NCI-H69 (cell line): ENCODE data around the gene NTSR2.
"Not testable (repeated sequence)": the region's sequence is repeated elsewhere in the genome, so short reads cannot be mapped to it uniquely, and the experiment has no call there.

Experiments used
- DNase-seq: peaks from one replicate; lab custom pipeline; 2025; lab: John Stamatoyannopoulos, UW

Gene NTSR2

DNA sequence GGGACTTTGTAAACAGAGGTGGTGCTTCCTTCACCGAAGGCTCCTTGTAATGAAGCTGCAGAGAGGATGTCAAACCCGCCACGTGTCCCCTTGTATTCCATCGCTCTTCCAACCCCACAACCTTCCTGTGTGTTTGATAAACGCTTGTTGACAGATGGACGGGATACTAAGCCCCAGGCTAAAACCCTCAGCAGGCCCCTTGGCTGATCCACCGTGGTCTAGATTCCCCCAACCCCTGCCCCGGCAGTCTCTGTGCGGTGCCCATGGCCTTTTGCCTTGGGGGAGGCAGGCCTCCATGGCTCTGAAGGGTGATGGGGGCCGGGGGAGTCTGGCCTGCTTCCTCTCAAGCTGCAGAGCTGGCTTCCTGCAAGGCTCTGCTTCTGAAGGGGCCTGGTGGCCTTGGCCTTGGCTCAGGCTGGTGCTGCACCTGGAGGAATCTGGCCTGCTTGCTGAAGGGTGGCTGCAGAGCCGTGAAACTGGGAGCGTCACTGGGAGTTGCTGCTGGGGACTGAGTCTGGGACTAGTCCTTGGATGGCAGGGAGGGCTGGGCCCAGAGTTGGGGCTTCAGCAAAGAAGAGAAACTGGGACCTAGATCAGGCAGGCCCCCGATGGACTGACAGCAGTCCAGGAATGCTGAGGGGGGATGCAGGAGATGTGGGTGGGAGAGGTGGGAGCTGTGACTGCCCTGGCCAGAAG lies 9.6 kb upstream of the NTSR2 start:
- peak; percentile 2 for DNase-seq

DNA sequence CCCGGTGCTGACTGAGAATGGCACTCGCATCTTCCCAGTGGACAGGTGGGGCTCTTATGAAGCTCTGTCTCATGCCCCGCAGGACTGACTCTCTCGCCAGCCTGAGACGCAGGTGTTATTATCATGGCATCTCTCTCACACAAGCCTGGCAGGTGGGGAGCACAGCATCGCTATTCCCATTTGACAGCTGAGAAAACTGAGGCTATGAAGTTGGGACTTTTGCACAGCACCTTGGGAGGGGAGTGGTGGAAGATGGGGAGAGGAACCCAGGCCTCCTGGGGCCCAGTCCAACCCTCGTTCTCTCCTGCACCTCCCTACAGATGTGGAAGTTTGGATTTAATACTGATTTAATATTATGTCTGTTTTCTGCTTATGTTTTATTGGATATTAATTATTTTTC lies 9.0 kb upstream of the NTSR2 start:
- DNase-seq: no peak

DNA sequence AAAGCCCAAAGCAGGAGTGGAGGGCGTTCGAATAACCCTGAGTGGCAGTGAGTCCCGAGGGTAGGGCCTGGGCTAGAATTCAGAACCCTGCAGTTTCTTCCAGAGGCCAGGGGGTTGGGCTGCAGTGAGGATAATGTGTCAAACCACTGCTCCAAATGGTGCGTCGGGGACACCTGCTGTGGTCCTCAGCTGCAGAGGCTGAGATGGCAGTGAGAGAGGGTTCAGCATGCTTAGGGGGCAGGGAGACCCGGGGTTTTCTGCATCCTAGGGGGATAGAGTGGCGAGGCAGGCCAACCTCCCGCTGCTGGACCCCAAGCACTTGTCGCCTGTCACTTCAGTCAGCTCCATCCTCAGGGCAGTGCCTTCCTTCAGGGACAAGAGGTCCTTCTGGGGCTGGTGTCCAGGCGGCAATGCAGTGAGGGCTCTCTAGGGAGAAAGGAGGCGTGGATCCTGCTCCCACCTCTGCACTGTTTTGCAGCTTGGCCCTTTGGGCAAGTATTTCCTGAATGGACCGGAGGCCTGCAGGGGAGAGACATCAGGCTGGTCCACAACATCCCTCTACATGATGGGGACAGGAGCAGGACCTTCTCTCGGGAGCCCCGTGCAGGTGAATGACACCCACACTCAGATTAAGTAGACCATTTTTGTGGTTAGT lies 8.4 kb upstream of the NTSR2 start:
- peak; percentile 31 for DNase-seq

GRCh38 chr2:11677136-11678055 lies 7.4 kb upstream of the NTSR2 start:
- no peak for DNase-seq

DNA sequence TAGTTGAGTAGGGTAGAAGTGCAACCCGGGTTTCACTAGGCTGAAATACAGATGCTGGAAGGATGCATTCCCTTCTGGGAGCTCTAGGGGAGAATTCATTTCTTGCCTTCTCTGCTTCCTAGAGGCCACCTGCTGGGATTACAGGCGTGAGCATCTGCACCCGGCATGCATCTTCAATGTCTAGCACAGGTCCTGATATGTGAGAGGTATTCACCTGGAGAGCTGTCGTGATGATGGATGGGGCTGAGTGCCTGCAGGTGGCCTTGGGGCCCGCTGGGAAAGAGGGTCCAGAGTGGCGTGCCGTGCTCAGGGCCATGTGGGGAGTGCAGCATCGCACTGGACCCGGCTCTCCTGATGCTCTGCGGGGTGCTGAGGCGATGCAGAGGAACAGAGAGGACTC lies 6.6 kb upstream of the NTSR2 start:
- DNase-seq: peak; percentile 61

DNA sequence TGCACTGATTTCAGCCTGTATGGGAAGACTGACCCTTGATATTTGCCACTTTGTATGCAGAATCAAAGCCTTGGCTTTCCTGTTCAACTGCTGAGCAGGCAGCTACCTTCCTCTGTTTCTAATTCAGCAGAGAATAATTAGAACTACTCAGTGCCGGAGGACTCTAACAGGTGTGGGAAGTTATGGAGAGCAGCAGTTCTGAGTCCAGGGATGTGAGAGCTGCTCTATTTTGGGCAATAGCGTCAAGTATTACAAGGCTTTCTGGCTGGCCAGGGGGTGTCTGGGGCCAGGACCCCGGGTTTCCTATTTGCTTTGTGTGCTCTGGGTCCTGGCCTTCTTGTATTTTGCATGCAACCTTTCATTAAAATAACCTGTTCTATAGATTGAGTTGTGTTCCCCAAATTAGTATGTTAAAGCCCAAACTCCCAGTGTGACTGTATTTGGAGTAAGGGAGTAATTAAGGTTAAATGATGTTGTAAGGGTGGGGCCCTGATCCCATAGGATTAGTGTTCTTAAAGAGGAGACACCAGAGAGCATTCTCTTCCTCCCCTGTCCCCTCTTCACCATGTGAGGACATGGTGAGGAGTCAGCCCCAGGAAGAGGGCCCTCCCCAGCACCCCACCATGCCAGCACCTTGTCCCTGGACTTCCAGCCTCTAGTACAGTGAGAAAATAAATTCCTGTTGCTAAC lies 5.6 kb upstream of the NTSR2 start:
- DNase-seq: no peak

DNA sequence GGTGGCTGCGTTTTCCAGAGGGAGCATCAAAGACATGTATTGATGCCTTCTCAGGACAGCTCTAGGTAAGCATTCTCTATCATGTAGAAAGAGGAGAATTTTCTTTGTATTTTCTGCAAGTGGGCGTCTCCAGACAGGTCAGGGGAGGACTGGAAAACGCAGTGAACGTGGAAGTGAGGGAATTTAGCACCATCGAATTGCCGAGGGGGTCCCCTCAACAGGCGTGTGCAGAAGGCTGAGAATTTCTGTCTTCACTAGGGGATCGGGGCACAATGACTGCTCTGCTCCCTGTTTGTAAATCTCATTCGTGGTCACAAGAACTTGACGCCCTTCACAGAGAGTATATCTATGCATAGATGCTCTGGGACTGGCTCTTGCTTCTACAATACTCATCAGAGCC lies 5.0 kb upstream of the NTSR2 start:
- no peak for DNase-seq

DNA sequence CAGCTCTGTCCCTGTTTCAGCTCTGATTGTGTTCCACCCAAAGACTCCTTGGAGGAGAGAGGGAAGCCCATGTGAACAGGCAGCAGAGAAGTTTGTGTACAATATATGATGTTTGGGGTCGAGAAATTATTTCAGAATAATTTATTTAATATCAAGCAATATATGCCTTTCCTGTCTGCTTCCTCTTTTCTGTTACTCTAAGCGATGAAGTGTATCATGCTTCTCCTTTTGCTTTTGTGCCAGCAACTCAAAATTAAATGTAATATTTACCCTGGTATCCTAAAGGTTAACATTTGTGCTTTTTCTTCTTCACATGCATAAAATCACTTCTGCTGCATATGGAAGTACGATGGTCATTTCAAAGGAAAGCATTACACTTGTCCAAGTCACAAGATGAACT lies 2.4 kb upstream of the NTSR2 start:
- DNase-seq: no peak

- DNase-seq: no peak
Observed at GRCh38 chr2:11667866-11668637, 1.9 kb downstream of the NTSR2 start.

DNA sequence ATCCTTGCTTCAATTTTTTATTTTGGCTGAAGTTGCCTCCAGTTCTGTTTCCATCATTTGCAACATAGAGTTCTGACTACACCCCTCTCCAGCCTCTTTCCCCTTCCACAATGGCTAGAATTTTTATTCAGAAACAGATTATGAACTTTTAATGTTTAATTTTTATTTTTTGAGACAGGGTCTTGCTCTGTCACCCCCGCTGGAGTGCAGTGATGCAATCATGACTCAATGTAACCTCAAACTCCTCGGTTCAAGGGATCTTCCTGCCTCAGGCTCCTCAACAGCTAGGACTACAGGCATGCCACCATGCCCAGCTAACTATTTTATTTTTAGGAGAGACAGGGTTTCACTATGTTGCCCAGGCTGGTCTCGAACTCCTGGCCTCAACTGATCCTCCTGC lies 2.8 kb downstream of the NTSR2 start:
- no peak for DNase-seq

- DNase-seq: no peak
Observed at GRCh38 chr2:11665510-11666362, 4.3 kb downstream of the NTSR2 start.

DNA sequence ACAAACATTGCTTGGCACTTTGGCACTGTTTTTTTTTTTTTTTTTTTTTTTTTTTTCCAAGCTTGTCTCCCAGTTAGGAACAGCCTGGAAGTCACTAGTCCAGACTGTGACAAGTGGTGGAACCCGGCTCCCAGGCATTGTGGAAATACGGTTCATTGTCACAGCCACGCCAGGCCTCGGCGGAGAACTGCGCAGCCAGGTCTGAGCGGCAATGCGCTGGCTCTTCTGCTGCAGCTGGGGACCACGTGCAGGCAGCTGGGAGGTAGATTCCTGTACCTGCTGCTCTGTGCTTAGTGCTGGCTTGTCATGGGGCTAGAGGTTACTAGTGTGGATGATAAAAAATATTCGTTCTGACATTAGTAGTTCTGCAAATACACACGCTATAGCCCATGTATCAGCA lies 5.0 kb downstream of the NTSR2 start:
- no peak for DNase-seq

- peak; percentile 49 for DNase-seq
Observed at GRCh38 chr2:11663427-11663826, 6.6 kb downstream of the NTSR2 start.

DNA sequence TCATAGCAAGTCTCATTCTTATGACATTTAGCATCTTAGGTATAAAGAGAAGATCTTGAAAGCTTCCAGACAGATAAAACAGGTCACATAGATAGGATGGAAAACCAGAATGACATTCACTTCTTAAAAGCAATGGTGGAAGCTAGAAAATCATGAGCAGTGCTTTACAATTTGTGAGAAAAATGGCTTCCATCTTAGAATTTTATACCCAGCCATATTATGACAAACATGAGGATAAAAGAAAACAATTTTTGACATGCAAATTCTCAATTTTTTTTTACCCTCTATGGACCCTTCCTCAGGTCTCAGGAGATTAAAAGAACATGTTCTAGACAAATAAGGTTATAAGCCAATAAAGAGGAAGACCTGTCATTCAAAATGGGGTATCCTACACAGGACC lies 7.1 kb downstream of the NTSR2 start:
- DNase-seq: no peak

GRCh38 chr2:11661891-11662435 lies 8.0 kb downstream of the NTSR2 start:
- DNase-seq: no peak

GRCh38 chr2:11660396-11660795 lies 9.6 kb downstream of the NTSR2 start:
- DNase-seq: not testable (repeated sequence)

GRCh38 chr2:11659851-11660250 lies 10.1 kb downstream of the NTSR2 start:
- DNase-seq: no peak

GRCh38 chr2:11659115-11659475 lies 10.9 kb downstream of the NTSR2 start:
- DNase-seq: no peak

- no peak for DNase-seq
Observed at GRCh38 chr2:11658208-11659114, 11.5 kb downstream of the NTSR2 start.
